ENCODE measurements around the gene C14orf119. TPM values are rescaled to one million over a fixed set of nuclear protein-coding genes. Genes with fewer than 3 reads are reported as not detected.

The C14orf119 gene
- total and polyA plus RNA-seq, 9 of the 15 experiments (the other 6 are each of a cell fraction or from before 2014, with no cell fraction given), result 36.7 to 251 (median 51.8) TPM

- TF ChIP-seq THRB (CRISPR knock-in tag; conservative IDR thresholded peaks at IDR 0.05), result no peak
- peak; percentile 98 for TF ChIP-seq KLF16 (IDR thresholded peaks at IDR 0.05)
- no peak for TF ChIP-seq SUPT5H (IDR thresholded peaks at IDR 0.05)
- no peak for TF ChIP-seq ZSCAN32 (CRISPR knock-in tag; IDR thresholded peaks at IDR 0.05)
- no peak for TF ChIP-seq GABPB2 (CRISPR knock-in tag; conservative IDR thresholded peaks at IDR 0.05)
- peak; percentile 99 for TF ChIP-seq KDM1A (IDR thresholded peaks at IDR 0.05)
- TF ChIP-seq TAF1 (IDR thresholded peaks at IDR 0.05; ENCODE audit: control insufficient read depth, extremely low read depth, insufficient read depth, low read length, severe bottlenecking), result peak; percentile 12
- peak; percentile 95 for TF ChIP-seq RREB1 (CRISPR knock-in tag; IDR thresholded peaks at IDR 0.05)
- TF ChIP-seq NFATC3 (IDR thresholded peaks at IDR 0.05), result peak; percentile 73; the same call in 1 of the 2 replicates
- TF ChIP-seq ARID1B (IDR thresholded peaks at IDR 0.05), result peak; percentile 99
- TF ChIP-seq CXXC5 (CRISPR knock-in tag; IDR thresholded peaks at IDR 0.05), result peak; percentile 84
- TF ChIP-seq JUN (IDR thresholded peaks at IDR 0.05; ENCODE audit: borderline replicate concordance, low read depth, low read length), result peak; percentile 68; the same call in 1 of the 2 replicates
- TF ChIP-seq JUN (CRISPR knock-in tag; IDR thresholded peaks at IDR 0.05; ENCODE audit: borderline replicate concordance), result no peak
- TF ChIP-seq FOXM1 (IDR thresholded peaks at IDR 0.05; ENCODE audit: low read depth), result peak; percentile 93
- TF ChIP-seq FOXM1 (CRISPR knock-in tag; IDR thresholded peaks at IDR 0.05; ENCODE audit: low read depth), result no peak
- peak; percentile 61; the same call in 1 of the 2 replicates for TF ChIP-seq BHLHE40 (IDR thresholded peaks at IDR 0.05; ENCODE audit: low read length)
- TF ChIP-seq MNT (conservative IDR thresholded peaks at IDR 0.05), result peak in 1 of 2 experiments; percentile 81; a peak in 2 of 4 replicates
Observed at GRCh38 chr14:23146351-23146910, 51.1 kb downstream of the C14orf119 start (continued).

Measured in K562 (cell line).